ENCODE measurements around the gene LRTM2.

The LRTM2 gene

DNA sequence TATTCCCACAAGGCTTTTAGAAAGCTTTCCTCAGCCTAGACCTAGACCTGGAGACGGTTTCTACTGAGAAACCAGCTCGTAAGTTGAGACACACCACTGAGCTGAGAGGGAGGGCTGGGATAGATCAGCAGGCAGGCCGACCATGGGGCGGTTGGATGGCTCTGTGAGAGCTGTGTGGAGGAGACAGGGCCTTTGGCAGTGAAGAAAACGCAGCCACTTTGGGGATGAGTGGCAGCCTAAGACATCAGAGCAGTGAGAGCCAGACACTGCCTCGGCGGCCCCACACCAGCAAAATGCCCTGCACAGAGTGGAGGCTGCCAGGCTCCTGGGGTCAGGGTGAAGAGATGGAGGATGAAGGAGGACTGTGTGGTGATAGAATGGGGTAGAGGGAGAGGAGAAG lies 52.1 kb downstream of the LRTM2 start:
- TF ChIP-seq EZH2 (IDR thresholded peaks at IDR 0.05) (no peak), POLR2AphosphoS5 (IDR thresholded peaks at IDR 0.05; ENCODE audit: borderline replicate concordance, low read depth, low read length) (no peak), FOXP2 (optimal IDR thresholded peaks at IDR 0.05; ENCODE audit: control extremely low read depth, extremely low read length, insufficient read depth) (no peak)
- H3K9me3 ChIP-seq (ENCODE audit: low read depth, low read length) = no peaks in the 10 kb centered on the region
- no peak overlapping the region for H3K27ac ChIP-seq
- no peak overlapping the region for H3K4me3 ChIP-seq
- no peak for DNase-seq (ENCODE audit: low read depth, low spot score)
- H3K9ac ChIP-seq (ENCODE audit: insufficient read length) = no peak overlapping the region
- H3K36me3 ChIP-seq (ENCODE audit: insufficient read depth, low read length) = no peaks in the 10 kb centered on the region

DNA sequence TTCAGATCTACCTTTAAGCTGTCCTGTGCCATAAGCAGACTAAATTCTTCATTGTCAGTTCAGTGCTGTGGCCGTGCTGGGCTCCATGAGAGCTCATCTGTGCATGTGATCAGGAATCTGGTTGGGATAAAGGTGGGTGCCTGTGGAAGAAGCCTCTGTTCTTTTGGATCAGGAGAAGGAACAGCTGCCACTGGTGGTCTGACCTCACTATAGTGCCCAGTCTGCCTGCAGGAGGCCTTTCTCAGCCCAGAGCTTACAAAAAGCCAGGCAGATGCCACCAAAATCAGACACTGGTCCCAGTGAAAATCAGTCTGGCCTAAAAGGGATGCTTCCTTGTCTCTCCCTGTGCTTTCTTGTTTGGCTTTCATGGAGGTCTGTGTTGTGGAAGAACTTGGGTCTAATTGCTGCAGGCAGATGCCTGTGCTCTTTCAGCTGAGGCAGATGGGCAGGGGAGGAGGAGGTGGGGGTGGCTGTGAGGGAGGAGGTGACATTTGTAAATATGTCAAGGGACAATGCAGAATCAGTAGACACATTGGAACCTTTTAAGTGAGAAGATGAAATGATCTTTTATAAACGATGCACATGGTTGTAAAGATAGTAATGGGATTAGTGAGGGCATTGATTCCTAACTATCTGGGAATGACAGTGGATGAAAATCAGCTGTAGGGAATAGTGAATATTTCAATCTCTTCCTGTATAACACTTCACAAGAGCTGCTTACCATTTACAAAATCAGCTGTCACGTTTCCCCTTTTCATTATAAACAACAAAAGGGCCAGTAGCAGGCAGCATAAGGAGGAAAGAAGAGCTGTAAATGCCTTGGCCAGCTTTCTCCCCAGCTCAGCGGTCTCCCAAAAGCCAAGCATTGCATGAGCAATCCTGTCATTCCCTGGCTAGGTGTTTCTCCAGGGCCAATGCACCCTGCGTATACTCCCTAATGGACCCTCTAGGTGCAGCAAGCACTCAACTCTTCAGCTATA lies 53.5 kb downstream of the LRTM2 start:
- Histone ChIP-seq H3K9ac (ENCODE audit: insufficient read length) (no peak overlapping the region), H3K4me3 (no peak overlapping the region), H3K27ac (no peak overlapping the region), H3K36me3 (ENCODE audit: insufficient read depth, low read length) (no peaks in the 10 kb centered on the region), H3K9me3 (ENCODE audit: low read depth, low read length) (no peaks in the 10 kb centered on the region)
- TF ChIP-seq EZH2 (IDR thresholded peaks at IDR 0.05) (no peak), FOXP2 (optimal IDR thresholded peaks at IDR 0.05; ENCODE audit: control extremely low read depth, extremely low read length, insufficient read depth) (no peak)
- DNase-seq (ENCODE audit: low read depth, low spot score) = no peak

- Histone ChIP-seq H3K9me3 (ENCODE audit: low read depth, low read length) (no peaks in the 10 kb centered on the region), H3K36me3 (ENCODE audit: insufficient read depth, low read length) (no peaks in the 10 kb centered on the region), H3K27ac (no peak overlapping the region), H3K4me3 (no peak overlapping the region), H3K9ac (ENCODE audit: insufficient read length) (no peak overlapping the region)
- no peak for DNase-seq (ENCODE audit: low read depth, low spot score)
- TF ChIP-seq EZH2 (IDR thresholded peaks at IDR 0.05) = no peak
- TF ChIP-seq FOXP2 (optimal IDR thresholded peaks at IDR 0.05; ENCODE audit: control extremely low read depth, extremely low read length, insufficient read depth) = no peak
- TF ChIP-seq POLR2AphosphoS5 (IDR thresholded peaks at IDR 0.05; ENCODE audit: borderline replicate concordance, low read depth, low read length) = no peak
Measured at GRCh38 chr12:1875608-1876007, 55.2 kb downstream of the LRTM2 start.

DNA sequence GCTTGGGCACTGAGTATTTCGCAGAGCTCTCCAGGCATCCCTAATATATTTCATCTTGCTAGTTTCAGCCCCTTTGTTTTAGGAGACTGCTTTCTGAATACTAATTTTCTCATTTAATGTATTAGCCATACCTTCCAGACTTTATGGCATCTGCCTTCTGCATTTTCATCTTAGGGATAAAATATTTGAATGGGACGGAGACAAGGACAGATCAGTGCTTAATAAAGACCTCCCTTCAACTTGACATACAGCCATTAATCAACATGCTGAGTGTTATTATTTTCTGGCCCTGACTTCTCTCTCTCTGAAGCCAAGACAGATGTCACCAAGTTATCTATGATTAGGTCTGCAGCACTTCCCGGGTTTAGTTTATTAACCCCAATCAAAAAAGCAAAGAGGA lies 55.7 kb downstream of the LRTM2 start:
- no peak for TF ChIP-seq FOXP2 (optimal IDR thresholded peaks at IDR 0.05; ENCODE audit: control extremely low read depth, extremely low read length, insufficient read depth)
- TF ChIP-seq EZH2 (IDR thresholded peaks at IDR 0.05) = no peak
- TF ChIP-seq POLR2AphosphoS5 (IDR thresholded peaks at IDR 0.05; ENCODE audit: borderline replicate concordance, low read depth, low read length) = no peak
- no peak overlapping the region for H3K9ac ChIP-seq (ENCODE audit: insufficient read length)
- no peaks in the 10 kb centered on the region for H3K36me3 ChIP-seq (ENCODE audit: insufficient read depth, low read length)
- DNase-seq (ENCODE audit: low read depth, low spot score) = no peak
- no peak overlapping the region for H3K27ac ChIP-seq
- no peak overlapping the region for H3K4me3 ChIP-seq
- H3K9me3 ChIP-seq (ENCODE audit: low read depth, low read length) = no peaks in the 10 kb centered on the region

- TF ChIP-seq FOXP2 (optimal IDR thresholded peaks at IDR 0.05; ENCODE audit: control extremely low read depth, extremely low read length, insufficient read depth) = no peak
- no peak for TF ChIP-seq POLR2AphosphoS5 (IDR thresholded peaks at IDR 0.05; ENCODE audit: borderline replicate concordance, low read depth, low read length)
- no peak for TF ChIP-seq EZH2 (IDR thresholded peaks at IDR 0.05)
Measured at GRCh38 chr12:1877169-1877878, 57.0 kb downstream of the LRTM2 start.

GRCh38 chr12:1878214-1878613 lies 57.8 kb downstream of the LRTM2 start:
- Histone ChIP-seq H3K9me3 (ENCODE audit: low read depth, low read length) (no peaks in the 10 kb centered on the region), H3K4me3 (no peak overlapping the region), H3K9ac (ENCODE audit: insufficient read length) (no peak overlapping the region), H3K36me3 (ENCODE audit: insufficient read depth, low read length) (no peaks in the 10 kb centered on the region), H3K27ac (no peak overlapping the region)
- TF ChIP-seq FOXP2 (optimal IDR thresholded peaks at IDR 0.05; ENCODE audit: control extremely low read depth, extremely low read length, insufficient read depth) = no peak
- TF ChIP-seq POLR2AphosphoS5 (IDR thresholded peaks at IDR 0.05; ENCODE audit: borderline replicate concordance, low read depth, low read length) = no peak
- no peak for TF ChIP-seq EZH2 (IDR thresholded peaks at IDR 0.05)
- DNase-seq (ENCODE audit: low read depth, low spot score) = no peak

More at GRCh38 chr12:1877169-1877878, 57.0 kb downstream of the LRTM2 start:
- Histone ChIP-seq H3K27ac (no peak overlapping the region), H3K4me3 (no peak overlapping the region), H3K36me3 (ENCODE audit: insufficient read depth, low read length) (no peaks in the 10 kb centered on the region), H3K9me3 (ENCODE audit: low read depth, low read length) (no peaks in the 10 kb centered on the region), H3K9ac (ENCODE audit: insufficient read length) (no peak overlapping the region)
- no peak for DNase-seq (ENCODE audit: low read depth, low spot score)

DNA sequence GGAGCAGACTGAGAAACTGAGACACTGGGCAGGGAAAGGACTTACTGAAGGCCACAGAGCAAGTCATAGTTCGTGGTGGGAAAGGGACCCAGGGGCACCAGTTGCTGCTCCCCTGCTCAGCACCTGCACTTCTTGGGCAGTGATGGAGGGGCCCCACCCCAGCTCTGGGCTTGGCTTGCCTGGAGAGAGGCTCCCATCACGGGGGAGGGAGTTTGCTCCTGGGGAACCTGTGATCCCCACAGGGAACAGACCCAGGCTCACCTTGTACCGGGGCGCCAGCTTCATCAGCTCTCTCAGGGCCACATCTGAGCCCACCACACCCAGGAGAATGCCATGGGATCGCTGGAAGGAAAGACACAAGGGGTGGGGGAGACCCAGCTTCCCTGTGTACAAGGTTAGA lies 58.3 kb downstream of the LRTM2 start:
- no peak overlapping the region for H3K9ac ChIP-seq (ENCODE audit: insufficient read length)
- no peaks in the 10 kb centered on the region for H3K36me3 ChIP-seq (ENCODE audit: insufficient read depth, low read length)
- no peak overlapping the region for H3K4me3 ChIP-seq
- H3K27ac ChIP-seq = no peak overlapping the region
- no peak for DNase-seq (ENCODE audit: low read depth, low spot score)
- no peaks in the 10 kb centered on the region for H3K9me3 ChIP-seq (ENCODE audit: low read depth, low read length)
- no peak for TF ChIP-seq FOXP2 (optimal IDR thresholded peaks at IDR 0.05; ENCODE audit: control extremely low read depth, extremely low read length, insufficient read depth)
- TF ChIP-seq POLR2AphosphoS5 (IDR thresholded peaks at IDR 0.05; ENCODE audit: borderline replicate concordance, low read depth, low read length) = no peak
- no peak for TF ChIP-seq EZH2 (IDR thresholded peaks at IDR 0.05)

GRCh38 chr12:1879633-1880032 lies 59.3 kb downstream of the LRTM2 start:
- H3K36me3 ChIP-seq (ENCODE audit: insufficient read depth, low read length) = no peaks in the 10 kb centered on the region
- TF ChIP-seq EZH2 (IDR thresholded peaks at IDR 0.05) (no peak), FOXP2 (optimal IDR thresholded peaks at IDR 0.05; ENCODE audit: control extremely low read depth, extremely low read length, insufficient read depth) (no peak), POLR2AphosphoS5 (IDR thresholded peaks at IDR 0.05; ENCODE audit: borderline replicate concordance, low read depth, low read length) (no peak)
- no peak overlapping the region for H3K27ac ChIP-seq
- no peak for DNase-seq (ENCODE audit: low read depth, low spot score)
- no peak overlapping the region for H3K9ac ChIP-seq (ENCODE audit: insufficient read length)
- H3K4me3 ChIP-seq = no peak overlapping the region
- no peaks in the 10 kb centered on the region for H3K9me3 ChIP-seq (ENCODE audit: low read depth, low read length)
